T-helper 22 cell (primary cell): ENCODE results near the gene ARHGAP4.

ENCODE experiments used
- DNase-seq: peaks from one replicate; pipeline ENCODE4 v3.0.0-alpha.2; 2020; ENCODE audit warnings: low read depth

The ARHGAP4 gene

DNA sequence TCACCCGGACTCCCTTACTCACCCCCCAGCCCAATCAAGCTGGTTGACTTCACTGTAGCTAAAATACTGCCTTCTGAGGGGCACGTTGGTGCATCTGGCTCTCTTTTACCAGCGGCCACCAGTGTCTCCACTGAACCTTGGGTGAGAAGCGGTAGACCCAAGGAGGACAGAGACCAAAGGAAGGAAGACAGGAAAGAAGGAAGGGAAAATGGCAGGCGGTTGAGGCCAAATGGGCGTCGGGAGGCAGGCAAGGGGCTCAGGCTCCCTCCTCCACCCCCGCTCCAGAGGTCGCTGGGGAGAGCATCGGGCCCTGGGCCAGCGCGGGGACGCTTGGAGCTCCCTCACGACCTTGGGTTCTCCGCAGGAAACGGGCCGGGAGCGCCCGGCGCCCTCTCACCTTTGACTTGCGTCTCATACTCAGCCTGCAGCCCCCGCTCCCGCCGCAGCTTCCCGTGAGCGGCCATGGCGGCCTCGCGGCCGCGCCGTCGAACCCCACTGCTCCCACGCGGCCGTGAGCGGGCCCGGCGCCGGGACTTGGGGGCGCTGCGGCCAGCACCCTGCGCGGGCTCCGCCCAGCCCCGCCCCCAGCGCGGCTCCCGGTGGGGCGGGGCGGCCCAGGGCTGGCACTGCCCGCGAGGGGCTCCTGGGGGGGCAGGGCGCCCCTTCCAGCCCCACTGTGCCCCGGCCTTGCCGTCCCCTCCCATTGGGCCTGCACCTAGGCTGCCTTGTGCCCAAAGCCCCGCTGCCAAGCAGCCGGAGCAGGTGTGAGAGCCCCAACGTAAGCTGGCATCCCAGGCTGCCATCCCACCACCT lies at the start of gene ARHGAP4:
TSS of gene ARHGAP4 (minus strand) at position 526 of the 813 bp plus-strand sequence. CDS start at position 464, 62 bp downstream.
- DNase-seq, result peak; percentile 40

DNA sequence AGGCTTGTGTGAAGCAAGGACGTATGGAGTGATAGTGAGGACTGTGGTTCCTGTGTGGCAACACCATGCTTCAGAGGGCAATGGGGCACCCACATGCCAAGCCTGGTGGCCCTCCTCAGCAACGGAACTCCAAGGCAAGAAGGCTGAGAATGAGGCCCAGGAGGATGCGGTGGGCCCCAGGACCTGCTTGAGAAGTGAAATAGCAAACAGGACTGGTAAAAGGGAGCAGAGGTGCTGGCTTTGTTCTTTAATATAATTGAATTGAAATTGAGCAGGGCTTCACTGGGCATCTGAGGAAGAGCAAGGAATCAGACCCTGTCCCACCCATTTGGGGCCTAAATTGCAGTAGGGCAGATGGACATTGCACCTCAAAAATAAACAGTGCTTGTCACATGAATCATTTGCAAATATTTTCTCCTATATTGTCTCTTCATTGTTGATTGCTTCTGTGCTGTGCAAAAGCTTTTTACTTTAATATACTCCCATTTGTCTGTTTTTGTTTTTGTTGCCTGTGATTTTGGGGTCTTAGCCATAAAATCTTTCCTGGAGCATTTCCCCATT lies 48.7 kb upstream of the ARHGAP4 start:
- DNase-seq, result no peak

DNA sequence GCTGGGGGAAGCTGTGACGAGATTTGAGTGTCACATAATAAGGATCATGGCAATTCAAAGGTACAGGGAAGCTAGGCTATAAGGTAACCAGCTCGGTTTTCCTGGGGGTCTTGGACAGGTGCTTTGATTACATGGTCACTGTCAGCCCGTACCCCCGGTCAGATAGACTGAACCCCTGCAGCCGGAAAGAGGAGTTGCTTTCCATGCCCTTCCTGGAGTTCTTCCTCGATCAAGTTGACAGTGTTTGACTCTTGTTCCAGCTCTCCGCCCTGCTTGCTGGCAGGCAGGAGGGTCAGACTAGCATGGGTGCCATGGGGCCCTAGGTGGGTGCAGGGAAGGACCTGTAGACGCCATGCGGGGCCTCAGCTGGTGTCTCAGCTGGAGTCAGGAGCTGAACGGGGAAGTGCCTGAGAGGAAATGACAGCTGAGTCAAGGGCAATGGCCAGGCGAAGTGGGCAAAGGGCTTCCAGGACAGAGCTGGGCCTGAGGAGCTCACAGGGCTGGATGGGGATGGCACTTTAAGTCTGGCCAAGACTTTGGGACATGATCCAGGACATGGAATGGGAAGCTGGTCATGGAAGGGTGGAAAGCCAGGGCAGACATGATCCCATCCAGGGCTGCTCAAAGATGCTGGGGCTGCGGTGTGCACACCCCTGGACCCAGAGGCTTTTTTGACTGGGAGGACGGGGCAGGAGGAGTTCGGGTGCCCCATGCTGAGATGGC lies 48.1 kb upstream of the ARHGAP4 start:
- no peak for DNase-seq

DNA sequence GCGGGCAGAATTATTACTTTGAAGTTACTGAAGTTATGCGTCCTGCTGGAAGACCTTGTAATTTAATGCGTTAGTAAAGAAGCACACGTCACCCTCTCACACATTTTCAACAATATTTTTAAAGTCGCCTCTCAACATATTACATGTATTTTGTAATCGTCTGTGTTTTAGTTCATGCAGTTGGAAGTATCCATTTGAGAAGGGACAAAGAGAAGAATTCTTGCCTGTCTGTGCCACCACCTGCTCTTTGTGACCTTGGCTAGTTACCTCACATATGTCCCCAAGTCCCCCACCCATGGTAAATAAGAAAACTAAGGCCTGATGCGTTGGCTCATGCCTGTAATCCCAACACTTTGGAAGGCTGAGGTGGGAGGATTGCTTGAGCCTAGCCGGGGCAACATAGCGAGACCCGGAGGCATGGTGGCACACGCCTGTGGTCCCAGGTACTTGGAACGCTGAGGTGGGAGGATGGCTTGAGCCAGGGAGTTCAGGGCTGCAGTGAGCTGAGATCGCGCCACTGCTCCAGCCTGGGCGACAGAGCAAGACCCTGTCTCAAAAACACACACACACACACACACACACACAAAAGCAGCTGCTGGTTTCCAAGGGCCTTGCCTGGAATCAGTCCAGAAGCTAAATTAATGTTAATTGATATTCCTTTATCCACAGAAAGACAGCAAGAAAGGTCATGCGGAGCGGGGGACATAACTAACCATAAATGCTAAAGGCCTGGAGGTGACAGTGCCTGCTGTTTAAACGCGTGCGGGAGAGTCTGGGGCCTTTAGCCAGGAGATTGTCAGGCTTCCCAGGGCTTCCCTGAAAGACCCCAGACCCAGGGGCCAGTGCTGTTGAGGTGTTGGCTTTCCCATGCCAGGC lies 47.3 kb upstream of the ARHGAP4 start:
- no peak for DNase-seq

DNA sequence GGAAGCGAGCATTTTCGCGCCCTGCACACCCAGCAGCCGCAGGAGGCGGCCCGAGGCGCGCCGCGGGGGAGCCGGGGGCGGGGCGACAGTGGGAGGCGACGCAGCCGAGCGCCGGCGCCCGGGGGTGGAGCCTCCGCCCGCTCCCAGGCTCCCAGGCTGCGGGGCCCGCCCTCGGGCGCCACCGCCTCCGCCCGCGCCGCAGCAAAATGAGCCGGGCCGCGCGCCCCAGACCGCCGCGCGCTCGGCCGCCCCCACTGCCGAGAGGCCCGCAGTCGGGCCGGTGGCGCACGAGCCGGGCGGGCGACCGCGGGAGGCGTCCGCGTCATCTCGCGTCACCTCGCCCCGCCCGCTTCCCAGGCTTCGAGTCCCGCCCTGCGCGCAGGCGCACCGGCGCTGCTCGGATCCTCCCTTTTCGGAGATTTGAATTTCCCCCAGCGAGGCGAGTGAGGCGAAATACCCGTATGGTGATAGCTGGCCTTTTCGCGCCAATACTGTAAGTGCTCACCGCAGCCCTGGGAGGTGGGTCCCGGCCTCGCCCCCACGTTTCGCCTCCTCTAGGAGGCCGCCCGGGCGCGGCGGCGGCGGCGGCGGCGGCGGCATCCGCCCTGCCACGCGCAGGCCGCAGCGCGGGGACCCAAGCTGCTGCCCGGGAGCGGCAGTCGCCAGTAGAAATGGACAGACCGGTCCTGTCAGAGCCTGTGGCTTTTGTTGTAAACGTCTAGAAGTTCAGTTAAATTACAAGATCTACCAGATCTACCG lies 46.5 kb upstream of the ARHGAP4 start, which contains the start of gene TMEM187:
TSS of gene TMEM187 (plus strand) at position 387 of the 759 bp plus-strand sequence. CDS start 9,309 bp downstream, outside the sequence.
- DNase-seq, result peak; percentile 82

DNA sequence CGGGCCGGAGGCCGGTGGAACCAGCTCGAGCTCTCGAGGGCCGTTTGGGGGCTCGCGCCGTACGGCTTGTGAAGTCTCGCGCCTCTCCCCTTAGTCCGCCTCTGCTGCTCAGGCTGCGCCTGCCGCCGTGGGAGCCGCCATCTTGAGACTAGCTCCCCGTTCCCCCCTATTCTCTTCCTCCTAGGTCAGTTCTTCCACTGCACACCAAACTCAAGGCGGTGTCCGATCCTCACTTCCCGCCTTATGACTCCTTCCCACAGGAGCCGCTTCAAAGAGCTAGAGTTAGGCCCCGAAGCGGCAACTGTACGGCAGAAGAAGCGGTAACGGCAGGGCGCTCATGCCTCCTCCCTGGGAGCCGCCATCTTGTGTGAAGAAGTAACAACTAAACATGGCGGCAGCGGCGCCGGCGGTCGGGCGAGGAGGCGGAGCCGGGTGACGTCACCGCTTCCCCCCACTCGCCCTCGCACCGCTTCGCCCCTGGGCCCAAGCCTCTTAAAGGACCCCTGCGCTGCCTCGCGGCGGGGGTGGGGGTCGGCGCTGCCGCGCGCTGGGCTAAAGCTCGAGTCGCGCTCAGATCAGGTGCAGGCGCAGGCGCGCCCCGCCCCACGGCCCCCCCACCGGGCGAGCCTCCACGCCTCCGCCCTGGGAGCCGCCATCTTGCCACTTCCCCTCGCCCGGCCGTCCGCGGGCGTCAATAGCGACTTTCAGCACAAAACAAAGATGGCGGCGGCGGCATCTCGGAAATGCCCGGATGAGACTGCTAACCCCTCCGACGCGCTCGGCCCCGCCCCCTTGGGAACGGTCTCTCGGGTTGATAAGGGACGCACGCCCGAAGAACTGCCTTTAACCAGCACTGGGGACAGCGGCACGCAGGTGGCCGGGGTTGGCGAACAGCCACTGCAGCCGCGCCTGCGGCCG lies 45.6 kb upstream of the ARHGAP4 start, which contains the start of gene HCFC1:
TSS of gene HCFC1 (minus strand) at position 369 of the 918 bp plus-strand sequence. CDS start 978 bp downstream, outside the sequence.
- DNase-seq, result peak; percentile 90

DNA sequence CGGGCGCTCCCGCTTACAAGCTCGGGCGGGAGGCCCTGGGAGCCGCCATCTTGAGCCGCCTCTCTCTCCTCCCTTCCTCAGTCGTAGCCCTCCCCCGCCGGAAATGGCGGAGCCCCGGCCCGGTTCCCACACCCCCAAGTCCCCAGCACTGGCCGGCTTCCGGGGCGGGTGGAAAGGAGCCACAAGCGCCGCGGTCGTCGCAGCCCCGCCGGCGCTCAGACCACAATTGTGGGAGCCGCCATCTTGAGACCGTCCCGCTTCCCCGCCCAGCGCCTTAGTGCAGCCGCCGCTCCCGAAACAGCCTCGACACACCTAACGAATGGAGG lies 45.0 kb upstream of the ARHGAP4 start:
- DNase-seq, result peak; percentile 91

DNA sequence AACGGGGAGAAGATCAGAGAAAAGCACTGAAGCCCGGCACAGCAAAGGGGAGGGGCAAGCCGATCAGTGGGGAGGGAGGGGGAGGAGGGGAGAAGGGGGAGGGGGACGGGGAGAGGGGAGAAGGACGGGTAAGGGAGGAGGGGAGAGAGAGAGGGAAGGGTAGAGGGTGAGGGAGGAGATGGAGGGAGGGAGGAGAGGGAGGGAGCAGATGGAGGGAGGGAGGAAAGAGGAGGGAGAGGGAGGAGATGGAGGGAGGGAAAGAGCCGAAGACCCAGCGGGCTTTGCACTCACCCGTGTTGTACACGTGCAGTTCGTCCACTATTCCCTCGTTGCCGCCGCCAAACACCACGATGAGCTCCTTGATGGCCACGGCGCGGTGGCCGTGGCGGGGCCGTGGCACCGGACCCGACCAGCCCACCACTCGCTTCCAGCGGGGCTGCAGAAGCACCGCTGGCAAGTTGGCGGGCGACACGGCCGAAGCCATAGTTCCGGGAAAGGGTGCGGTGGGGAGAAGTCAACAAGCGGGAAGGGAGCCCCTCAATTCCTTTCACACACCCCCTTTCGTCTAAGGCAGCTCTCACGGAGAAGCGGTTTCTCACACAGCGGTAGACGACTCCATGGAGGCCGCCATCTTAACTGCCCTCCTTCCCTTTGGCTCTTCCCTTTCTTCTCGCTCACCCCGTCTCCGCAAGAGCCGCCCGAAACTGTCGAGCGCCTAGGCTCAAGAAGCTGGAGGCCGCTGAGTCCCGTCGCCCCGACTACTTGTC lies 44.5 kb upstream of the ARHGAP4 start:
- peak; percentile 34 for DNase-seq

DNA sequence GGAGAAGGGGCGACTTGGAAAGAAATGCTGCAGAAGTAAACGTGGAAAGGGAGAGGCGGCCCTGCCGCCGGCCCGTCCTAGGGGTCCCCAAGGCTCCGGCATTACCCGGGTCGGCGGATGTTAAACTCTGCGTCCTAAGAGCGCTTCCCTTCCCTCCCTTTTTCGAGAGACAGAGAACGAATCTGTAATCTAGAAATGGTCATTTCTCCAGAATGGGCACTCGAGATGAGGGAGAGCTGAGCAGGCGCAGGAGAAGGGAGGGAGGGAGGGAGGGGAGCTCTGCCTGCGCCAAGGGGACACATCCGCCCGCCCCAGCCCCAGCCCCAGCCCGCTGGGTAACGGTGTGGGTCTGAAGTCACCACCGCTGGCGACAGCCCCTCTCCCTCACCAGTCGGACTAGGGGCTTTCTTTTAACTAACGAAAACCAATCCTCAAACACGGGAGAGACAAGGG lies 43.9 kb upstream of the ARHGAP4 start:
- DNase-seq, result no peak

DNA sequence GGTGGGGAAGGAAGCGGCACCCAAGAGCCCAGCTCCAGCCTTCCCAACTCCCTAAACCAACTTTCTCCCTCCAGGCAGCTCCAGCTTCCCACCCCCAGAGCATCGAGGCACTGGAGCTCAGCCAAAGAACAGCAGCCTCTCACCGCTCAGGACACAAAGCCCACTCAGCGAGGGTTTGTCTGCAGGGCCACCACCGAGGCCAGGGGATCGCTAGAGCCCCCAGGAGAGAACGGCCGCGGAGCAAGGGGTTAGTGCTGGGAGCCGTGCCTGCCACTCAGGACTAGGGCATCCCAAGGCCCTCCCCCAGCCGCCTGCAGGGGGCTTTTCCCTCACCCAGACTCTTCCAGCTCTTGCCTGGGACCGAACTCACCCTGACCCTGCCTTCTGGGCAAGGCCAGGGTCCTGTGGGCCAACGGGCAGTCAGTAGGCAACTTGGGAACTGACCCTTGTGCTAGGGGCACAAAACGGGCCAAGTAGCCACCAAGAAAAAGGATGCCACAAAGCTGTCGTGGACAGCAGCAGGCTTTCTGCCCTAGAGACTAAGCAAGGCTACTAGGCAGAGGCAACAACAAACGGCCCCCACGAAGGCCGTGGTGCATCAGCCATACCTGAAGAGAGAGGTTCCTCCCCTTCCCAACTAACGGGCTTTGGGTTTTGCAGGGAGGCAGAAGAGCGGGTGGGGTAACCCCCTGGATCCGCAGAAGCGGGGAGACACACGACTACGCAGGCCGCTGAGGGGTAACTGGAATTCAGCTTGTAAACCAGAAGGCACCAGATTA lies 43.2 kb upstream of the ARHGAP4 start:
- DNase-seq, result no peak

DNA sequence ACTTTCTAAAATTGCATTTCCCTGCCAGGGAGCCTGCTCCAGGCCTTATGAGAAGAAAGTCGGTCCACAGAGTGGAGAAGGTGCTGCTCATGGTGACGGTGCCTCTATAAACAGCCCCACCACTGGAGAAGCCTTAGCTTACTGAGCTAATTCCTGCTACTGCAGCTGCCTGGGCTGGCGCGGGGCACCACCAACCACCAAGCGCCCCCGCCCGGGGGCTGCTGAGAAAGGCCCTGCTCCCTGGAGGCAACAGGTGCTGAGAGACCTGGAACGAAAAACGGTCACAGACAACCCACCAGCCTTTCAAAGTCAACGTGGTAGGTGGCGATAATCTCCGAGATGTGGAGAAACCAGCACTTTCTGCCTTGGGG lies 42.7 kb upstream of the ARHGAP4 start:
- no peak for DNase-seq

DNA sequence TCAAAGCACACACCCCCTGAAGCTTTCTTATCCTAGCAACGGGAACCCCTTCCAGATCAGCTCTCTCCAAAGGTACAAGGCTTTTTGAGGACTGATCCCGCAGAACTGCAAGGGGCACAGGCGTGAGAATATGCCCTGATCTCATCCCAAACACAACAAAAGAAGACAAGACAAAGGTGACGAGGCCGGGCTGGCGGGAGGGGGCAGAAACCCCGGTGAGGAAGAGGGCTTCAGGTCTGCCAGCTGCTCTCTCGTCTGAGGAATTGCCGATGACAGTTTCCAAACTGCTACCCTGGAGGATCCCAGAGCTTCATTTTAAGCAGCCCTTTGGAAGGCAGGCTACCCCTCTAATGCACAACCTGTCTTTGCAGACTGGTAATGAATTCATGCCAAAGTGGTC lies 42.2 kb upstream of the ARHGAP4 start:
- no peak for DNase-seq

DNA sequence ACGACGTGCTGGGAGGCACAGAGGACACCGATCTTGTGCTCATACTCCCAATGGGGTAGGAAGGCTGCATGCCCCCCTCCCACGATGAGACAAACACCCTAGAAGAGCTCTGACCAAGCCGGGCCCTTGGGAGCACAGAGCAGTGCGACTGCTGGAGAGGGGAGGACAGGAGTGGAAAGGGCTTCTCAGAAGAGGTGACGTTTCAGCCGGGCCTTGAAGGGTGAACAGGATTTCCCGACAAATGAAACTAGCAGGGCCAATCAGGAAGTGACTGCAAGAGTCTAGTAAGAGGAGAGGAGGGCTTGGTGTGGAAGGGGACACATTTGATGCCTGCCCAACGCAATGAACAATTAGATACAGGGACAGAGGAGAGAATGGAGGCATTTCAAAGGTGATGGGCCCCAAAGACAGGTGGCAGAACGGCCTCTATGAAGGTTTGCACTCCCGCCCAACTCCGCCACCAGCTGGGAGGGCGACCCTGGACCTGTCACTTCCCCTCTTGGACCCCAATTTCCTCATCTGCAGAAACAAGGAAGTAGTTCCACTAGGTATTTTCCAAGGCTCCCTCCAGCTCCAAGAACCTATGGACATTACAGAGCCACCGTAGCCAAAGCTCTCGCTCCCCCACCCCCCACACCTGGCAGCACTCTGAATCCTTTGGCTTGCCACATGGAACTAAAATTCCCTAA lies 41.6 kb upstream of the ARHGAP4 start:
- no peak for DNase-seq

DNA sequence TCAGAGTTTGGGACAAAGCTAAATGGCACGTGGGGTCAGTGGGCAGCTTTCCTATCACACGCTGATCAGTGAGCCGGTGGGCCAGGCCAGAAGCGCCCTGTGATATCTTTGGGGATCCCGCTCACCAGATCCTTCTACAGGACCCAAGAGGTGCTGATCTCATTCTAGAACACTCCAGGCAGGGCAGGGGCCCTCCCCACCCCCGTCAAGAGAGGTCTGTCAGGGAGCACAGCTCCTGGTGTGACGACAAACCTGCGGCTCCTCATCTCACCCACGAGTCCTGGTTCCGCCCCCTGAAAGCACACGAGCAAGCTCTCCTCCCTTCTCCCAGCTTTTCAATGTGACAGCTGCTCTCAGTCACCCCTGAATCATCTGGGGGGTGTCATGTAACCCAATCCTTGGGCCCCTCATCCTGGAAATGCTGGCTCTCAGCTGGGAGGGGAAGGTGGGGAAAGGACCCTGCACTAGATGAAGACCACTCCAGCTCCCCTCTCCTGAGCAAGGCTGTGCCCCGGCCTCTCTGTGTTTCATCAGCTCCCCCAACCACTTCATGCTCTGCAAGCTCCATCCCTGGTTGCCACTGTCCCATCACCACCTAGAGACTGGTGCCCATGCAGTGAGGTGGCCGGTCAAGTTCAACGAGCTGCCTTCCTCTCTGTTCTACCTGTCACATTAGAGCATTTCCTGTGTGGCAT lies 40.9 kb upstream of the ARHGAP4 start:
- DNase-seq, result no peak

DNA sequence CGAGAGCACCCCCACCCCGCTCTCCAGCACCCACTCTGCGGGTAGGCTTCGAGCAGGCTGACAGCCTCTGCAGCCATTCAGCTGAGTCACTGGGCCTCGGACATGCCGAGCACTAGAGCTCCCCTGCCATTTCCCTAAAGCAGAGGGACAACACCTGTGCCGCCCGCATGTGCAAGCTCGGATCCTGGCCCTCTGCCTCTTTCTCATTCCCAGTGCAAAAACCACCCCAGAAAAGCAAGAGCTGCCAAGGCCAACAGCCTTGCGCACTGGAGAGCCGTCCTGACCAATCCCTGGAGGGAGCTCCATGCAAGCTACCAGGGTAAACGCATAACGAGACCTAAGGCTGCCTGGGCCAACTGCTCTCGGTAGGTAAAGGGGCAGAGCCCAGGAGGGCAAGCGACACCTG lies 40.2 kb upstream of the ARHGAP4 start:
- no peak for DNase-seq

DNA sequence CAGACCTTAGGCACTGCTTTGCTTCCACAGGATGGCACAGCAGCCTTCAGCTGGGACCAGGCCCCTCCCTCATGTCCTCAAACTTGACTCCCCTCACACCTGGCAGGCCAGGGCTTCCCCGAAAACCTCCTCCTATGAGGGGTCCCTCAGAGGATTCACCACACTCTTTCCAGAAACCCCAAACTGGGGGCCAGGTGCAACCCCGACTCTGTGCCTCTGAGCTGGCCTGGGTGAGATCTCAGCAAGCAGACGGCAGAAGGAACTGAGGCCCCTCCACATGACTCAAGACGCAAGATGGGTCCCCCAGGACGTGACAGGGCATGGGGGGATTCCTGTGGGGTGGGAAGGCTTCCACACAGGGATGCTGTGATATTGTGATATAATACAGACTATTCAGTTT lies 39.3 kb upstream of the ARHGAP4 start:
- DNase-seq, result no peak

DNA sequence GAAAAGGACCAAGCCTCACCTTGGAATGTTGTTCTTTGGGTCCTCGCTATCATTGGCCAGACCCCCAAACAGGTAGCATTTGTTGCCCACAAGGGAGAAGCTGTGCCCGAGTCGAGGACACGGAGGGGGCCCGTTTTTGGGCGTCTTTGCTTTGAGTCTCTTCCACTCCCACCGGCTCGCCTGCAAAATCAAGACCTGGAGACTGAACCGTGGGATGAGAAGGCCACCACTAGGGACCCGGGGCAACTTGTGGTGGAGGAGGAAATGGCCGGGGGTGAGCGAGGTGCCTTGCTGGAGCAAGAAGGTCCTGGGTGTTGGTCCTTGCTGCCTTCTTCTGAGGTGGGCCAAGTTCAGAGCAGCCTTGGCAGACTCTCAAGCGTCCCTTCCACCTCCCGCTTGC lies 38.0 kb upstream of the ARHGAP4 start:
- no peak for DNase-seq
